ENCODE measurements around the gene COL11A2.

COL11A2 gene

DNA sequence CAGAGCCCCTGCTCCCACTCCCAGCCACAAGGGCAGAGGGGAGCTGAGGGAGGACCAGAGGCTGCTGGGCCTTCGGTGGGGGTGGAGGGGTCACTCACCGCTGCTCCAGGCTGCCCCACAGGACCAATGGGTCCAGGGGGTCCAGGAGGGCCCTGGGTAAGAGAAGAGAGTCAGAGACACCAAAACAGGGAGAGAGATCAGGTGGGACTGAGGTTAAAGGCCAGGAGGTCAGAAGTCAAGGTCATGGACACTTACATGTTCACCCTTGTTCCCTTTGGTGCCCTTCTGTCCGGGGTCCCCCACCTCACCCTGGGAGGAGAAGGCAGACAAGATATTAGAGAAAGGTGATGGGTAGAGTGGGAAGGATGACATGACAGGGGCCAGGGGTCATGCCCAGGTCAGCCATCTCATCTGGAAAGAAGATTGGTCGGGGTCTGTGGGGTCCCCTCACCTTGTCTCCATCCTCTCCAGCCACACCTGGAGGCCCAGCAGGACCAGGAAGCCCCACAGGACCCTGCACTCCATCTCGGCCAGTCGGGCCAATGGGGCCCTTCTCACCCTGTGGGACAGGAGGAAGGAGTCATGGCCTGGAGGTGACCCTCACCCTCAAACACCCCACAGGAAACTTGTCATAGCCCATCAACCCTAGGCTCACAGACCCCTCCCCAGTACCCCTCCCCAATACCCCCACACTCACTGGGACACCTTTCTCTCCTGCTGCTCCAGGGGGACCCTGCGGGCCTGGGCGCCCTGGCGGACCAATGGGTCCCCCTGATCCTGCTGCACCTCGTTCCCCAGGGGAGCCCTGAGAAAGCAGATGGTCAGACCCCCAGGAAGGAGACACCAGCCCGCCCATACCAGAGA lies 21.0 kb downstream of the COL11A2 start:
- POLR2A ChIA-PET: interaction anchor here (0.7 kb wide), 1 partner anchor 36 kb away, joined by 3 read pairs; no protein-coding TSS in a partner anchor
- TF ChIP-seq ARNT (IDR thresholded peaks at IDR 0.05) (no peak), TARDBP (IDR thresholded peaks at IDR 0.05) (no peak), FOXM1 (IDR thresholded peaks at IDR 0.05; ENCODE audit: borderline replicate concordance) (no peak), ELF4 (IDR thresholded peaks at IDR 0.05) (no peak)
- CTCF ChIA-PET: interaction anchor here (1.1 kb wide), 1 partner anchor 48 kb away, joined by 3 read pairs; no protein-coding TSS in a partner anchor
- DNase-seq (ENCODE audit: extremely low spot score): no peak

DNA sequence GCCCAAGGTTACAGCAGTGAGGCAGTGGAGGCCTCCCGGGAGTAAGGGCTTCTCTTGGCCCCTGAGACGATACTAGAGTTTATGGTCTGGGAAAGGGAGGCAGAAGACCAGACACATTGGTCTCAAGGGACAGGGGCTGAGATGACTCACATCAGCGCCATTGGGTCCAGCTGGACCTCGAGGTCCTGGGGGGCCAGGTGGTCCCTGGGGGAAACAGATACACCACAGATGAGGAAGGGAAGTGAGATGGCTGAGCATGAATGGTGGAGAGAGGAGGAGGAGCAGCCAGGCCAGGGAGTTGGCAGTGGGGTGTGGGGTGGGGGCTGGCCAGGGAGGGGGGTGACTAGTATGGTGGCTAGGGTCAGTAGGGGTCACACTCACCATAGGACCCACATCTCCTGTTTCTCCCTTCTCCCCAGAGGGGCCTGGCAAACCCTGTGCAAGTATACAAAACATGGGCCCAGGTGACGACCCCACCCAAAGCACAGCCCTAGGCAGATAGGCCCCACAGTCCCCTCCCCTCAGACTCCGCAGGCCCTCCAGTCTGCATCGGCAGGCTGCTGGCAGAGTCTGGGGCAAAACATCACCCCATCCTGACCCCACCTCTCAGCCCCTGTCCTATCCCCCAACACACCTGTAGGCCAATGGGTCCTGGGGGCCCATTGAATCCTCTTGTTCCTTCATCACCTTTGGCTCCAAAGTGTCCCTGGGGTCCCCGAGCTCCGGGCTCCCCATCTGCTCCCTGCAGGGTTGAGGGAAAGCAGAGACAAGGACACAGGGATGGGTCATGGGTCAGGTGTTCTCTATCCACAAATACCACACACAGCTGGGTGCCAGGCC lies 21.9 kb downstream of the COL11A2 start:
- no peak for TF ChIP-seq TARDBP (IDR thresholded peaks at IDR 0.05)
- no peak for TF ChIP-seq SP1 (IDR thresholded peaks at IDR 0.05)
- no peak for TF ChIP-seq L3MBTL2 (conservative IDR thresholded peaks at IDR 0.05)
- POLR2A ChIA-PET: interaction anchor here (0.7 kb wide), 1 partner anchor 37 kb away, joined by 3 read pairs; no protein-coding TSS in a partner anchor
- no peak for DNase-seq (ENCODE audit: extremely low spot score)
- CTCF ChIA-PET: no interaction called here

DNA sequence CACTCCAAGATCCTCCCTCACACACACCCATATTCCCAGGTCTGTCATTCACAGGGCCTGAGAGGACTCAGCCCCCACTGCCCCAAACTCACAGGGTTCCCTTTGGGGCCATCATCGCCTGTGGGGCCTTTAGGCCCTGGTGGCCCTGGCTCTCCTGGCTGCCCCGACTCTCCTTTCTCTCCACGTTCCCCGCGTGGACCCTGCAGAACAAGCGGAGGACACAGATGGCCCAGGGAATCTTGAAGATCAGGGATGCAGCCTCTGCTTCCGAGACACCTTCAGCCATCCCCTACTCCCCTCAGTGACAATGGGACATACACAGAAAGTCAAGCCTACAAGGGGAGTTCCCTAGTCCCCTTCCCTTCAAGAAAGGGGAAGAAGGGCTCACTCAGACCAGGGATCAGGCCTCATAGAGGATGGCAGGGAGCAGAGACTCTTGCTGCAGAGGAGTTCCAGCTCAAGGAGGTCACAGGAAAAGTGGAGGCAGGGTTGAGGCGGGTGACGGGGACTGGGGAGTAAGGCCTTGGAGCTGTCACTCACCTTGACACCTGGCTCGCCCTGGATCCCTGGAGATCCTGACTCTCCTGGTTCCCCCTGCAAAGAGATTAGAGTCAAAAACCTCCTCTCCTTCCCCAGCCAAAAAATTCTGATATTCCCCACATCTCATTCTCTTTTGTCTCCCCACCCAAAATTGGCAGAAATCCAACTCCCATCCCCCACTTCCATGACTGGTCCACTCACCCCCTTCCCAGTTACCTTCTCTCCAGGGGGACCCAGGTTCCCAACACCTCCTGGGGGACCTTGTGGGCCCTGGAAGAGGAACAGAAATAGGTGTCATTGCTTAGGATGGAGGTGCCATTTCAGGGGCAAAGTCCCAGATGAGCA lies 22.7 kb downstream of the COL11A2 start:
- TF ChIP-seq FOXK2 (IDR thresholded peaks at IDR 0.05) (no peak), TARDBP (IDR thresholded peaks at IDR 0.05) (no peak), ELF4 (IDR thresholded peaks at IDR 0.05) (no peak), BHLHE40 (IDR thresholded peaks at IDR 0.05; ENCODE audit: borderline replicate concordance) (no peak), ARNT (IDR thresholded peaks at IDR 0.05) (no peak), LEF1 (IDR thresholded peaks at IDR 0.05; ENCODE audit: borderline replicate concordance) (no peak), FOXM1 (IDR thresholded peaks at IDR 0.05; ENCODE audit: borderline replicate concordance) (no peak)
- TF ChIP-seq, protein P1, sequence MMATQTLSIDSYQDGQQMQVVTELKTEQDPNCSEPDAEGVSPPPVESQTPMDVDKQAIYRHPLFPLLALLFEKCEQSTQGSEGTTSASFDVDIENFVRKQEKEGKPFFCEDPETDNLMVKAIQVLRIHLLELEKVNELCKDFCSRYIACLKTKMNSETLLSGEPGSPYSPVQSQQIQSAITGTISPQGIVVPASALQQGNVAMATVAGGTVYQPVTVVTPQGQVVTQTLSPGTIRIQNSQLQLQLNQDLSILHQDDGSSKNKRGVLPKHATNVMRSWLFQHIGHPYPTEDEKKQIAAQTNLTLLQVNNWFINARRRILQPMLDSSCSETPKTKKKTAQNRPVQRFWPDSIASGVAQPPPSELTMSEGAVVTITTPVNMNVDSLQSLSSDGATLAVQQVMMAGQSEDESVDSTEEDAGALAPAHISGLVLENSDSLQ (IDR thresholded peaks at IDR 0.05): no peak
- ChIA-PET POLR2A (no interaction called here), CTCF (no interaction called here)
- DNase-seq (ENCODE audit: extremely low spot score): no peak

DNA sequence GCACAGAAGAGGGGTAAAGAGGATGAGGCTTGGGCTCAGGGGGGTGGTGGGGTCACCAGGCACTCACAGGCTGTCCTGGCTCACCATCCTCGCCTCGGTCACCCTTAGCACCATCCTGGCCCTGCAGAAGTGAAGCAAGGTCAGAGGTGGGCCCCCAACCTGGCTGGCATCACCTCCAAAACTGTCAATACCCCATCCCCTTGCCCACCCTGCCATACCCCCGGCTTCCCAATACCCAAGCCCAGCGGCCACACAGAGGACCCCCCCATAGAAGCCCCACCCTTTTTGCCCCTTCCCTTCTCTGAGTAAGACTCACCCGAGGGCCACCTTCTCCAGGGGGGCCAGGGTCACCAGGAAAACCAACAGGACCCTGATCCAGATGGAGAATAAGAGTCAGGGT lies 23.6 kb downstream of the COL11A2 start:
- no peak for TF ChIP-seq FOXM1 (IDR thresholded peaks at IDR 0.05; ENCODE audit: borderline replicate concordance)
- TF ChIP-seq LEF1 (IDR thresholded peaks at IDR 0.05; ENCODE audit: borderline replicate concordance): no peak
- TF ChIP-seq, protein P1 (IDR thresholded peaks at IDR 0.05): no peak
- no peak for TF ChIP-seq L3MBTL2 (conservative IDR thresholded peaks at IDR 0.05)
- TF ChIP-seq ARNT (IDR thresholded peaks at IDR 0.05): no peak
- no peak for TF ChIP-seq NFRKB (IDR thresholded peaks at IDR 0.05)
- no peak for TF ChIP-seq TARDBP (IDR thresholded peaks at IDR 0.05)
- TF ChIP-seq BHLHE40 (IDR thresholded peaks at IDR 0.05; ENCODE audit: borderline replicate concordance): no peak
- TF ChIP-seq FOXK2 (IDR thresholded peaks at IDR 0.05): no peak
- no peak for DNase-seq (ENCODE audit: extremely low spot score)
- ChIA-PET CTCF (no interaction called here), POLR2A (no interaction called here)

DNA sequence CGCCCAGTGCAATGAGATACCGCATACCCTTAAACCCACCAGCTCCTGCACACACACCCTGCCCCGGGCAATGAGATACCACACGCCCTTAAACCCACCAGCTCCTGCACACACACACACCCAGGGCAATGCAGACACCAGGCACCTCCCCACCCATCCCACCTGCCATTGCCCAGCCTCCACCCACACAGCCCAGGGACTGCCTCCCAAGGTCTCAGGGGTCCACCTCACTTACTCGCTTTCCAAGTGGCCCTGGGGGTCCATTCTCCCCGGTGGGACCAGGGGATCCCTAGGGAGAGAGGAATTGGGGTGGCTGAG lies 24.0 kb downstream of the COL11A2 start:
- ChIA-PET POLR2A (no interaction called here), CTCF (no interaction called here)
- no peak for TF ChIP-seq TARDBP (IDR thresholded peaks at IDR 0.05)
- TF ChIP-seq BHLHE40 (IDR thresholded peaks at IDR 0.05; ENCODE audit: borderline replicate concordance): no peak
- TF ChIP-seq FOXA1 (IDR thresholded peaks at IDR 0.05): no peak
- no peak for TF ChIP-seq HDGF (IDR thresholded peaks at IDR 0.05; ENCODE audit: borderline replicate concordance)
- DNase-seq (ENCODE audit: extremely low spot score): no peak

DNA sequence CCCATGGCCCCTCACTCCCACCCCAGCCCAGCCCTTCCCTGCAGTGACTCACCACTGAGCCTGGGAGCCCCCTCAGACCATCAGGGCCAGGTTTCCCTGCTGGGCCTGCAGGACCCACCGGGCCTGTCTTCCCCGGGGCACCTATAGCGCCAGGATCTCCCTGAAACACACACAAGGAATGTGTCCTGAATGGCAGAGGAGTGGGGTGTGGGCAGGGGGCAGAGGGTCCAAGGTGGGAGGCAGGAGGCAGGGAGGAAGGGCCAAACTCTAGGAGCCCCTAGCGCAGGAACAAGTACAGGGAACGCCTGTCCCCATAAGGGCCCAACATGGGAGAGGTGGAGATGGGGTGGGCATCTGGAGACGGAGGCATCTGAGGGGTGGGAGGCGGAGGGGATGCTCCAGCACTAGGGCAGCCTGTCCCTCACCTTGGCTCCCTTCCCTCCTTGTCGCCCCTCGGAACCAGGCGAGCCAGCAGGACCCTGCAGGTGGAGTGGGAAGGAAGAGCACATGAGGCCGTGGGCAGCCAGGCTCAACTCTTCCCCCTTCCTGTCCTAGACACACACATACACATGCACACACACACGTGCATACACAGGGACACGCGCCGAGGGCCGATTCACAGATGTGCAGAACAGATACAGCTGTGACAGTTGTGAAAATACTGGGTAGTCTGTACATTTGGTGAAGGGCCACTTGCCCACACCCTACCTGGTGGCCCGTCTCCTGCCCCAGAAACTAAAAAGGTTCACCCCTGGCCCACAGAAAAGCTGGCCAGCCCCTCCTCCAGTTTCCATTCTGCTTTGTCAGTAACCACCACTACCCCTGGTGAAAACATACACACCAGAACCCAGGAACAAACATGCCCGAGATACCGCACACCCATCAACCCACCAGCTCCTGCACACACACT lies 24.6 kb downstream of the COL11A2 start:
- TF ChIP-seq ELF4 (IDR thresholded peaks at IDR 0.05) (no peak), ARNT (IDR thresholded peaks at IDR 0.05) (no peak), ZNF384 (IDR thresholded peaks at IDR 0.05) (no peak), TARDBP (IDR thresholded peaks at IDR 0.05) (no peak), CTBP1 (IDR thresholded peaks at IDR 0.05; ENCODE audit: borderline replicate concordance) (no peak), HDGF (IDR thresholded peaks at IDR 0.05; ENCODE audit: borderline replicate concordance) (no peak)
- CTCF ChIA-PET: no interaction called here
- POLR2A ChIA-PET: interaction anchor here (1.2 kb wide), 1 partner anchor 41 kb away, joined by 6 read pairs; the partner anchor contains the start of gene RING1
- no peak for DNase-seq (ENCODE audit: extremely low spot score)

All from HEK293T (cell line).